ENCODE measurements around the gene OR52I1. TPM values are rescaled to one million over a fixed set of nuclear protein-coding genes. Genes with fewer than 3 reads are reported as not detected.

OR52I1 gene
- total RNA-seq, 5 donors from 2014 or later (not counting 1 experiment from before 2014, with no cell fraction given): not detected

DNA sequence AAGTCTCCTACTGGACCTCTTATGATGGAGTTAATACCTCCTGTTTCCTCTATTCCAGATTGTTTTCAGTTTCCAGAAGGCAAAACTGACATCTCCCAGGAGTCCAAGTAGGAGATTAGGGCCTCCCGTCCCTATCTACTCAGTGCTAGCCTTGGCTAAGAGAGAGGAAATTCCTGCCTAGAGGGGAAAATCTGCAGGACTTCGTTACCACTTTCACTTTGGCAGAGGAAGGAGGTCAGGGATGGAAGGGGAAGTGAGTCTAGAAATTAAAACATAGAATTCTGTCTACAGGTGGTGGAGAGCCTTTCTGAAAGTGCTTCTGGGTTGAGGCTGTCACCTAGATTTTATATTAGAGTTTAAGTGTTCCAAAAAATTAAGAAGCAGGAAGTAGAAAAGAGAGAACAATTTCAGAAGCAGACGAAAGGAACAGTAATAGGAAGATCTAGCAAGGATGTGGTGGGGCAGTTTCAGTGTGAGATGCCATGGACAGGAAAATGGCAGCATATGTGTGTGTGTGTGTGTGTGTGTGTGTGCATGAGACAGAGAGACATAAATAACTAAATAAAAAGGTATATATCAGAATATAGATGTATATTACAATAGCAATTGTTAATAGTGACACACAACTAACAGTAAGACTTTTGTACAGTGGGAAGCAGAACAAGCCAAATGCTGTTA, 16.6 kb downstream of the OR52I1 start:
- peak overlapping the region in 1 of 2 donors; percentile 31 for H3K4me3 ChIP-seq (ENCODE audit: control insufficient read depth in 1 of 2, extremely low read depth in 1 of 2, low read length in 1 of 2)
- POLR2A ChIA-PET: no interaction called here

DNA sequence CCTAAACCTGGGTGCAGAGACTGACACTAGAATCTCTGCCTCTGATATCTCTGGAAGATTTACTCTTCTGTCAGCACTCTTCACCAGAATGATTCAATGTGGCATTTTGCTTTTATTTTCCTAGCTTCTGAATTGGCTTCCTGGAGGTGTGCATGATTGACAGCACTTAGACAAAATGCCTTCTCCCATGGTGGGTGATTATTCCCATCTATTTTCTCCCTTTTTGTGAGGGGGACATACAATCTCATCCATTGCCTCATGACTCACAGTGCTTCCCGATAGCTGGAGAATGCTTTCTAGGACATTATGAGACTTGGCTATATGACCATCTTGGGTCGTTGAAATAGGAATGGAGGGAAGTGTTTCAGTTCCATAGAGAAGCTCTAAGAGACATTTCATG, 18.1 kb downstream of the OR52I1 start:
- H3K27me3 ChIP-seq (replicated peaks in 1 of 2; ENCODE audit: control insufficient read depth in 2 of 2, extremely low read depth in 1 of 2, insufficient read depth in 2 of 2, low read length in 1 of 2): no peaks in the 10 kb centered on the region
- no peak overlapping the region for H3K27ac Mint-ChIP-seq

More for the DNA sequence above, 16.6 kb downstream of the OR52I1 start:
- ATAC-seq (replicated peaks in 1 of 4) (no peak), DNase-seq (peak in 11 of 35 experiments; percentile 2 to 39 (median 7))
- H3K4me1 ChIP-seq (ENCODE audit: control insufficient read depth in 1 of 2, extremely low read depth in 1 of 2, insufficient read depth in 2 of 2, low read length in 2 of 2): peaks cover 14 to 17% of the 10 kb centered on the region in 2 experiments
- peak overlapping the region; percentile 68 for H3K27ac ChIP-seq (ENCODE audit: low read length)
- Mint-ChIP-seq H3K4me3 (peak overlapping the region; percentile 61 to 92 (median 65)), H3K27ac (peak overlapping the region; percentile 86 to 93), H3K9me3 (peaks cover 0 to 7% (median 0%) of the 10 kb centered on the region in 3 donors), H3K4me1 (peaks cover 44 to 47% (median 46%) of the 10 kb centered on the region in 3 donors), H3K27me3 (peaks cover 0 to 3% of the 10 kb centered on the region in 2 donors), H3K36me3 (no peaks in the 10 kb centered on the region)
- no peaks in the 10 kb centered on the region for H3K27me3 ChIP-seq (replicated peaks in 1 of 2; ENCODE audit: control insufficient read depth in 2 of 2, extremely low read depth in 1 of 2, insufficient read depth in 2 of 2, low read length in 1 of 2)
- CTCF ChIA-PET: no interaction called here
- no peaks in the 10 kb centered on the region for H3K9me3 ChIP-seq
- WGBS (ENCODE audit: insufficient coverage): 0% methylated on average over 2 of the region's 3 CpGs
- no peaks in the 10 kb centered on the region for H3K36me3 ChIP-seq (ENCODE audit: control insufficient read depth in 2 of 2, extremely low read depth in 1 of 2, insufficient read depth in 1 of 2, low read length in 1 of 2)

DNA sequence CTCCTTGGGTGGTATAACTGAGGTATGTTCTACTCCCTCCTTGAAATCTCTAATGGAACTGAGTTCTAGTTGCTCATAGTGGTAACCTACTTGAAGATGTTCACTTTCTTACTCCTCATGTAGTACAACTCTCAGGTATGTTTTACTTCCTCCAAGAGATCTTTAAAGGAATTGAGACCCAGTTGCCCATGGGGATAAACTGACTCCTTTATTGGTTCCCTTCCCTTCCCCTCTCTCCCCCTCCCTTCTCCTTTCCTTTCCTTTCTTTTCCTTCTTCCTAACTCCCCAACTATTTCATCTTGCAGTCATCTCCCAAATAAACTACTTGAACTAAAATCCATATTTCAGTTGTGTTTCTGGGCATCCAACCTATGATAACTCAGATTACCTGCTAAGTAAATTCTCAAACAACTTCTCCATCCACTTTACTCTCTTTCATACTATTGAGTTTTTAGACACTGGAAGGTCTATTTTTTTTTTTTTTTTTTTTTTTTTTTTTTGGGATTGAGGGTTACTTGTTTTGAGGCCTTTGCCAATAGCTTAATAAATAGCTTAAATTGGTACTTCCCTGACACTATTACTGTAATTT, 22.1 kb downstream of the OR52I1 start:
- Mint-ChIP-seq H3K27ac (no peak overlapping the region), H3K4me1 (no peaks in the 10 kb centered on the region), H3K9me3 (no peaks in the 10 kb centered on the region), H3K27me3 (peaks cover 16 to 22% of the 10 kb centered on the region in 2 donors), H3K4me3 (no peak overlapping the region), H3K36me3 (no peaks in the 10 kb centered on the region)
- Histone ChIP-seq H3K27ac (ENCODE audit: low read length) (no peak overlapping the region), H3K9me3 (no peaks in the 10 kb centered on the region), H3K36me3 (ENCODE audit: control insufficient read depth in 2 of 2, extremely low read depth in 1 of 2, insufficient read depth in 1 of 2, low read length in 1 of 2) (no peaks in the 10 kb centered on the region), H3K27me3 (replicated peaks in 1 of 2; ENCODE audit: control insufficient read depth in 2 of 2, extremely low read depth in 1 of 2, insufficient read depth in 2 of 2, low read length in 1 of 2) (peaks cover 0 to 3% of the 10 kb centered on the region in 2 experiments), H3K4me1 (ENCODE audit: control insufficient read depth in 1 of 2, extremely low read depth in 1 of 2, insufficient read depth in 2 of 2, low read length in 2 of 2) (no peaks in the 10 kb centered on the region), H3K4me3 (ENCODE audit: control insufficient read depth in 1 of 2, extremely low read depth in 1 of 2, low read length in 1 of 2) (no peak overlapping the region)
- ATAC-seq (replicated peaks in 1 of 4): no peak
- CTCF ChIA-PET: no interaction called here
- DNase-seq: no peak
- POLR2A ChIA-PET: interaction anchor here in 1 of 2 donors (0.6 kb wide), 1 partner anchor 59 kb away, joined by 10 read pairs; no protein-coding TSS in a partner anchor

More for the DNA sequence above, 18.1 kb downstream of the OR52I1 start:
- Mint-ChIP-seq H3K27me3 (peaks cover 5 to 12% of the 10 kb centered on the region in 2 donors), H3K36me3 (no peaks in the 10 kb centered on the region), H3K9me3 (peaks cover 0 to 7% (median 0%) of the 10 kb centered on the region in 3 donors), H3K4me1 (peaks cover 30 to 33% (median 32%) of the 10 kb centered on the region in 3 donors), H3K4me3 (no peak overlapping the region)
- Histone ChIP-seq H3K4me3 (ENCODE audit: control insufficient read depth in 1 of 2, extremely low read depth in 1 of 2, low read length in 1 of 2) (no peak overlapping the region), H3K36me3 (ENCODE audit: control insufficient read depth in 2 of 2, extremely low read depth in 1 of 2, insufficient read depth in 1 of 2, low read length in 1 of 2) (no peaks in the 10 kb centered on the region), H3K4me1 (ENCODE audit: control insufficient read depth in 1 of 2, extremely low read depth in 1 of 2, insufficient read depth in 2 of 2, low read length in 2 of 2) (peaks cover 10% of the 10 kb centered on the region in 2 experiments), H3K27ac (ENCODE audit: low read length) (no peak overlapping the region), H3K9me3 (no peaks in the 10 kb centered on the region)
- ChIA-PET POLR2A (no interaction called here), CTCF (no interaction called here)
- WGBS (ENCODE audit: insufficient coverage): no CpG with 5 or more reads among the region's 2 CpGs
- DNase-seq (no peak), ATAC-seq (replicated peaks in 1 of 4) (no peak)

DNA sequence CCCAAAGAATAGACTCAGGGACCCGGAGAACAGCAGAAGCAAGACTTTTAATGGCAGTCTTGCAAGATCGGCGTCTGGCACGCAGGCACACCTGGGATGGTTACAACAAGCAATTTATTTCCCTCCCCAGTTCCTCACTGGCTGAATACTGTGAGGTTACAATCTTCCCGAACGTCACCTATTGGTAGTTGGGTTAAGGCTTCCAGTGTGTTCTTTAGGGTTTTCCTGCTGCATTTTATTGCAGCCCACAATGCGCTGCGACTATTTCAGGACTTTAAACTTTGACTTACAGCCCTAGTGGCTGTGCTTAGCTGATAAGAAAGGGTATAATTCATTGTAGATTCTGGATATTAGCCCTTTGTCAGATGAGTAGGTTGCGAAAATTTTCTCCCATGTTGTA, 25.7 kb downstream of the OR52I1 start:
- no peak for DNase-seq
- H3K36me3 Mint-ChIP-seq: no peaks in the 10 kb centered on the region
- ChIA-PET CTCF (no interaction called here), POLR2A (no interaction called here)
- WGBS (ENCODE audit: insufficient coverage): 58% methylated on average over 2 of the region's 9 CpGs
- no peaks in the 10 kb centered on the region for H3K9me3 Mint-ChIP-seq
- no peak overlapping the region for H3K27ac Mint-ChIP-seq
- H3K4me1 Mint-ChIP-seq: no peaks in the 10 kb centered on the region
- no peak for ATAC-seq (replicated peaks in 1 of 4)
- H3K27me3 Mint-ChIP-seq: peaks cover 26 to 28% of the 10 kb centered on the region in 2 donors
- no peak overlapping the region for H3K4me3 Mint-ChIP-seq
- Histone ChIP-seq H3K4me1 (ENCODE audit: control insufficient read depth in 1 of 2, extremely low read depth in 1 of 2, insufficient read depth in 2 of 2, low read length in 2 of 2) (no peaks in the 10 kb centered on the region), H3K36me3 (ENCODE audit: control insufficient read depth in 2 of 2, extremely low read depth in 1 of 2, insufficient read depth in 1 of 2, low read length in 1 of 2) (no peaks in the 10 kb centered on the region), H3K9me3 (no peaks in the 10 kb centered on the region), H3K27me3 (replicated peaks in 1 of 2; ENCODE audit: control insufficient read depth in 2 of 2, extremely low read depth in 1 of 2, insufficient read depth in 2 of 2, low read length in 1 of 2) (peaks cover 0 to 3% of the 10 kb centered on the region in 2 experiments), H3K27ac (ENCODE audit: low read length) (no peak overlapping the region), H3K4me3 (ENCODE audit: control insufficient read depth in 1 of 2, extremely low read depth in 1 of 2, low read length in 1 of 2) (no peak overlapping the region)

- DNase-seq: peak in 21 of 35 experiments; percentile 5 to 57 (median 17)
- ChIA-PET POLR2A (no interaction called here), CTCF (interaction anchor here (0.7 to 2.7 kb wide), 2 partner anchors 10 to 1496 kb away, joined by 3 to 13 read pairs; partner anchors contain the start of gene OR51D1 (in 1 of the 2))
Observed at GRCh38 chr11:4626207-4627099, 32.6 kb downstream of the OR52I1 start.

DNA sequence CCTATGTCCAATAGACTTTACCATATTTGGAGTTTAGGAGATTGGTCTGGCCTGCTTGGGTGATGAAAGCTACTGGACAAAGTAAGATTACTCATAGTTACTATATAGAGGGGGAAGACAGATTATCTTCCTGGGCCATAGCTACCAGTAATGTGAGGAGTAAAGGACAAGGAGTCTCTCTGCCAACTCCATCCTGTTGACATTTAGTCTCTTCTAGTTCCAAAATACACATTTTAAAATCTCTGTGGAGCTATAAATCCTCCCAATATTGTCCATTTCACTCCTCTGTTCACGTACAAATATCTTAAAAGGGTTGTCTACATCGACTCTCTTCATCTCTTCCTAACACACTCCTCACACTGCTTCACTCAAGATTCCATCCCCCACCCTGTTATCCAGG, 42.3 kb downstream of the OR52I1 start:
- H3K36me3 ChIP-seq (ENCODE audit: control insufficient read depth in 2 of 2, extremely low read depth in 1 of 2, insufficient read depth in 1 of 2, low read length in 1 of 2): no peaks in the 10 kb centered on the region
- DNase-seq (no peak), ATAC-seq (replicated peaks in 1 of 4) (no peak)
- whole genome bisulfite sequencing (ENCODE audit: insufficient coverage): 82% methylated on average over 2 of the region's 2 CpGs
- Mint-ChIP-seq H3K27ac (no peak overlapping the region), H3K4me3 (no peak overlapping the region), H3K36me3 (no peaks in the 10 kb centered on the region), H3K9me3 (peaks cover 0 to 2% (median 0%) of the 10 kb centered on the region in 3 donors), H3K27me3 (peaks cover 7 to 17% of the 10 kb centered on the region in 2 donors), H3K4me1 (no peaks in the 10 kb centered on the region)
- H3K4me1 ChIP-seq (ENCODE audit: control insufficient read depth in 1 of 2, extremely low read depth in 1 of 2, insufficient read depth in 2 of 2, low read length in 2 of 2): peaks cover 0 to 6% of the 10 kb centered on the region in 2 experiments
- ChIA-PET CTCF (interaction anchor here (0.6 to 2.4 kb wide), 12 partner anchors 9 to 1255 kb away, joined by 3 to 13 read pairs (median 4); partner anchors contain the start of gene TRIM68 (in 1 of the 2)), POLR2A (no interaction called here)
- H3K9me3 ChIP-seq: no peaks in the 10 kb centered on the region
- peaks cover 0 to 12% of the 10 kb centered on the region in 2 experiments for H3K27me3 ChIP-seq (replicated peaks in 1 of 2; ENCODE audit: control insufficient read depth in 2 of 2, extremely low read depth in 1 of 2, insufficient read depth in 2 of 2, low read length in 1 of 2)
- H3K27ac ChIP-seq (ENCODE audit: low read length): no peak overlapping the region
- H3K4me3 ChIP-seq (ENCODE audit: control insufficient read depth in 1 of 2, extremely low read depth in 1 of 2, low read length in 1 of 2): no peak overlapping the region

More at GRCh38 chr11:4626207-4627099, 32.6 kb downstream of the OR52I1 start:
- Histone ChIP-seq H3K9me3 (no peaks in the 10 kb centered on the region), H3K27me3 (replicated peaks in 1 of 2; ENCODE audit: control insufficient read depth in 2 of 2, extremely low read depth in 1 of 2, insufficient read depth in 2 of 2, low read length in 1 of 2) (peaks cover 0 to 4% of the 10 kb centered on the region in 2 experiments), H3K4me3 (ENCODE audit: control insufficient read depth in 1 of 2, extremely low read depth in 1 of 2, low read length in 1 of 2) (no peak overlapping the region), H3K27ac (ENCODE audit: low read length) (no peak overlapping the region), H3K4me1 (ENCODE audit: control insufficient read depth in 1 of 2, extremely low read depth in 1 of 2, insufficient read depth in 2 of 2, low read length in 2 of 2) (no peaks in the 10 kb centered on the region), H3K36me3 (ENCODE audit: control insufficient read depth in 2 of 2, extremely low read depth in 1 of 2, insufficient read depth in 1 of 2, low read length in 1 of 2) (peaks cover 0 to 3% of the 10 kb centered on the region in 2 donors)
- Mint-ChIP-seq H3K4me3 (no peak overlapping the region), H3K36me3 (peaks cover 8% of the 10 kb centered on the region), H3K4me1 (no peaks in the 10 kb centered on the region), H3K27ac (no peak overlapping the region), H3K9me3 (peaks cover 8 to 17% (median 14%) of the 10 kb centered on the region in 3 donors), H3K27me3 (peaks cover 39 to 46% of the 10 kb centered on the region in 2 donors)
- no peak for ATAC-seq (replicated peaks in 1 of 4)
- WGBS (ENCODE audit: insufficient coverage): 49% methylated on average over 12 of the region's 15 CpGs
